Measurements from ENCODE around the gene RET.

Gene RET

DNA sequence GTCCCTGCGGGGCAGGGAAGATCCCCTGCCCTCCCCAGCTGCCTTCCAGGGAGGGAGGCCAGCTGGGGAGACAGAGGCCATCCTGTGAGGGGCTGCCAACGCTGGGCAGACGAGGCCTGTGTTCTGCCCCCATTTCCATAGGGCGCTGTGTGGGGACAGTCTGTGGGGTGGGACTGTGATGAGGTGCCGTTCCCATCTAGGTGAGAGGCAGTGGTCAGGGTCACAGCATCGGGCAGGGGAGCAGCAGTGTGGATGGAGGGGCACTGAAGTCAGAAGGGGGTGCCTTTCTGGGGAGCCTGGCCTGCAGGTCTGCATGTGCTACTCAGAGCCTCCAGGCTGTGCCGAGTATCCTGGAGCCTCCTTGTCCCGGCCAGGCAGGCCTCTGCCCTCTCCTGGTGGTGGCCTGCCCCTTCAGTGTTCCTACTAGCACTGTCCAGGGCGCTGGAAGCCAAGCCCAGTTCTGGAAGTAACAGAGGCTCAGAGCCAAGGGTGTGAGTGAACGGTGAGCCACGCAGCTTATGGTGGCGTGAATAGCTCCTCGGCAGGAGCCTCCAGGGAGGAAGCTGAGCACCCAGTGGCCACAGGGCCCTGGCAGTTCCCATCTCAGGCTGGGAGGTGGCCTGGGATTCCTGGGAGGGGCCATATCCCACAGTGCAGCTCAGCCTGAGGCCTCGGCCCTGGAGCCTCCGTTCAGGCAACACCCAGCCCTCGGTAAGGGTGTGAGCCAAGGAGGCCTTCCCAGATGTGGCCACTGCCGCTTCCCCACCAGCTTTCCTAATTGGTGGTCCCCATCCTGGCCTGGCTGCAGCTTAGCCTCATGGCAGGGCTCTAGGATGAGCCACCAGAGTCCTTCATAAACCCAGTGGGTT, 38.1 kb downstream of the RET start:
- Histone ChIP-seq H3K36me3 (ENCODE audit: insufficient read depth, insufficient read length, low read length) (no peaks in the 10 kb centered on the region), H3K9ac (ENCODE audit: insufficient read length, low read depth) (no peak overlapping the region), H3K9me3 (ENCODE audit: insufficient read depth, low read length) (no peaks in the 10 kb centered on the region), H3K4me1 (ENCODE audit: insufficient read depth, insufficient read length) (peaks cover 10% of the 10 kb centered on the region), H3K4me3 (ENCODE audit: insufficient read length, low read depth) (no peak overlapping the region), H3K27me3 (ENCODE audit: insufficient read depth, insufficient read length) (no peaks in the 10 kb centered on the region)
- DNase-seq (ENCODE audit: low read depth, low spot score), result no peak
- TF ChIP-seq SUZ12 (IDR thresholded peaks at IDR 0.05; ENCODE audit: extremely low read depth, insufficient read depth, insufficient read length) (no peak), YY1 (IDR thresholded peaks at IDR 0.05; ENCODE audit: insufficient read depth, insufficient read length) (no peak), ZNF274 (IDR thresholded peaks at IDR 0.05; ENCODE audit: low read depth, low read length) (no peak)

DNA sequence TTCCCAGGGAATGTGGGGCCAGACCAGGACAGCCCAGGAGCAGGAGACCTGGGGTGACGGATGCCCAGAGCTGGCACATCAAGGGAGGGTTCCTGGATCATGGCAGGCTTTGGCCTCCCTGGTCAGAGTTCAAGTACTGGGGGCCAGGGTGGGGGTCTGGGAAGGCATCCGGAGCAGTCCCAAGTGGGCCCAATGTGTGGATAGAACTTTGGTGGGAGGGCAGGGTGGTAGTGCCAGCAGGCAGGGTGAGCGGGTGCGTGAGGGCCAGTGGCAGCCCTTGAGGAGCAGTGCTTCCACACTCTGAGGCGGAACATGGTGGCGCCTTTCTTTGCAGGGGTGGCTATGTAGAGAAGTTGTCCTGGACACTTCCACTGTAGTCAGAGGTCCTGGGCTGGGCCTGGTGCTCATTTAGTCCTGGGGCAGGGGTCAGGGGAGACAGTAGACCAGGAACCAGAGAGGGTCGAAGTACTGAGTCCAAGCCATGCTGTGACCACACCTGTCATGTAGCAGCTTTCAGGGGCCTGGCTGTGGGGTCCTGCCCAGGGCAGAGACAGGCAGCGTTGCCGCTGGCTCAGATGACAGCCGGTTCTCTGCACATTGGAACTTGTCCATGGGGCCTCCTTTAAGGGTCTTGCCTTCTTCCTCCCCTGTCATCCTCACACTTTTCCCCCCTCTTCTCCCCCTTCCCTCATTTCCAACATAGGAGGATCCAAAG, 39.2 kb downstream of the RET start:
- H3K4me1 ChIP-seq (ENCODE audit: insufficient read depth, insufficient read length), result peaks cover 3% of the 10 kb centered on the region
- TF ChIP-seq SUZ12 (IDR thresholded peaks at IDR 0.05; ENCODE audit: extremely low read depth, insufficient read depth, insufficient read length) (no peak), YY1 (IDR thresholded peaks at IDR 0.05; ENCODE audit: insufficient read depth, insufficient read length) (no peak)
- H3K36me3 ChIP-seq (ENCODE audit: insufficient read depth, insufficient read length, low read length), result no peaks in the 10 kb centered on the region
- DNase-seq (ENCODE audit: low read depth, low spot score), result no peak
- no peak overlapping the region for H3K4me3 ChIP-seq (ENCODE audit: insufficient read length, low read depth)
- no peaks in the 10 kb centered on the region for H3K27me3 ChIP-seq (ENCODE audit: insufficient read depth, insufficient read length)
- no peaks in the 10 kb centered on the region for H3K9me3 ChIP-seq (ENCODE audit: insufficient read depth, low read length)
- no peak overlapping the region for H3K9ac ChIP-seq (ENCODE audit: insufficient read length, low read depth)

DNA sequence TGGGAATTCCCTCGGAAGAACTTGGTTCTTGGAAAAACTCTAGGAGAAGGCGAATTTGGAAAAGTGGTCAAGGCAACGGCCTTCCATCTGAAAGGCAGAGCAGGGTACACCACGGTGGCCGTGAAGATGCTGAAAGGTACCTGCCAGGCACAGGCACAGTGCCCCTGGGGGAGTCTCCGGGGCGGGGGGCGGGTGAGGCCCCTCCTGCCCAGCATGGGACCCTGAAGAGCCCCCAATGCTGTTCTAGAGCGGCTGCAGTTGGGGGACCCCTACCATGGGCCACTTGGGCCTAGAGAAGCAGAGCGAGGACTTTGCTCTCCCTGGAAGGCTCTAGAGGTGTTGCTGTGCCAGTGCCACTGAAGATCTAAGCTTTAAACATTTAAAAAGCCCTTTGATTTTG, 39.7 kb downstream of the RET start:
- Histone ChIP-seq H3K9me3 (ENCODE audit: insufficient read depth, low read length) (no peaks in the 10 kb centered on the region), H3K36me3 (ENCODE audit: insufficient read depth, insufficient read length, low read length) (no peaks in the 10 kb centered on the region), H3K4me3 (ENCODE audit: insufficient read length, low read depth) (no peak overlapping the region), H3K9ac (ENCODE audit: insufficient read length, low read depth) (no peak overlapping the region), H3K4me1 (ENCODE audit: insufficient read depth, insufficient read length) (no peaks in the 10 kb centered on the region), H3K27me3 (ENCODE audit: insufficient read depth, insufficient read length) (no peaks in the 10 kb centered on the region)
- TF ChIP-seq SUZ12 (IDR thresholded peaks at IDR 0.05; ENCODE audit: extremely low read depth, insufficient read depth, insufficient read length), result no peak
- TF ChIP-seq YY1 (IDR thresholded peaks at IDR 0.05; ENCODE audit: insufficient read depth, insufficient read length), result no peak
- TF ChIP-seq ZNF274 (IDR thresholded peaks at IDR 0.05; ENCODE audit: low read depth, low read length), result no peak
- DNase-seq (ENCODE audit: low read depth, low spot score), result no peak

DNA sequence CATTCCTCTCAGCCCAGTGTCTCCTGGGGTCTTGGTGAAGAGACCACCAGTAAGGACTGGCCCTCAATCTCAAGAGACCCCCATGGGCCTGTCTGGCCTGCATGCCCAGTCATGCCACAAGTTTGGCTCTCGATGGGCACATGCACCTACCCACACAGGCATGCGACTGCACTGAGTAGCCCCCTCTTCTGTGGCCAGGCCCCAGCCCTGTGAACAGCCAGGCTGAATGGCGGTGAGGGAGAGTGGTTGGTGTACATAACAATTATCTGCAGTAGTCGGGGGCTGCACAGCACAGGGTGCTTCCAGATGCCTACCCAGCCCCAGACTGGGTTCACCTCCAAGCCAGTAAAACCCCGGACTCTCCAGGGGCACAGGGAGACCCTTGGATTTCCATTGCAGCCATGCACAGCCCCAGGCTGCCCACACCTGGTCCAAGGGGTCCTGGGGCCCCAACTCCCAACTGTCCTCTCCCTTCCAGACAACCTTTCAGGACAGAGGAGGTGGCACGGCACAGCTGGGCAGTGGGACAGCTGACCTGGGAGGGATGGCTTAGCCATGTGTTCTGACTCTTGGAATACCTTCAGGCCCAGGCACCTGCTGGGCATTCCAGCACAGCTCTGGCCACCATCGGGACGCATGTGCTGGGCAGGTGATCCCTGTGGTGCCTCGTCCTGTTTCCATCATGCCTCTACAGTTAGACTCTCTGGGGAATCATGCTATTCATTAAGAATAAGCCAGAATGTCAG, 40.3 kb downstream of the RET start:
- Histone ChIP-seq H3K9ac (ENCODE audit: insufficient read length, low read depth) (no peak overlapping the region), H3K36me3 (ENCODE audit: insufficient read depth, insufficient read length, low read length) (no peaks in the 10 kb centered on the region), H3K27me3 (ENCODE audit: insufficient read depth, insufficient read length) (no peaks in the 10 kb centered on the region), H3K4me3 (ENCODE audit: insufficient read length, low read depth) (no peak overlapping the region), H3K9me3 (ENCODE audit: insufficient read depth, low read length) (no peaks in the 10 kb centered on the region), H3K4me1 (ENCODE audit: insufficient read depth, insufficient read length) (no peaks in the 10 kb centered on the region)
- TF ChIP-seq SUZ12 (IDR thresholded peaks at IDR 0.05; ENCODE audit: extremely low read depth, insufficient read depth, insufficient read length) (no peak), ZNF274 (IDR thresholded peaks at IDR 0.05; ENCODE audit: low read depth, low read length) (no peak), YY1 (IDR thresholded peaks at IDR 0.05; ENCODE audit: insufficient read depth, insufficient read length) (no peak)
- no peak for DNase-seq (ENCODE audit: low read depth, low spot score)

DNA sequence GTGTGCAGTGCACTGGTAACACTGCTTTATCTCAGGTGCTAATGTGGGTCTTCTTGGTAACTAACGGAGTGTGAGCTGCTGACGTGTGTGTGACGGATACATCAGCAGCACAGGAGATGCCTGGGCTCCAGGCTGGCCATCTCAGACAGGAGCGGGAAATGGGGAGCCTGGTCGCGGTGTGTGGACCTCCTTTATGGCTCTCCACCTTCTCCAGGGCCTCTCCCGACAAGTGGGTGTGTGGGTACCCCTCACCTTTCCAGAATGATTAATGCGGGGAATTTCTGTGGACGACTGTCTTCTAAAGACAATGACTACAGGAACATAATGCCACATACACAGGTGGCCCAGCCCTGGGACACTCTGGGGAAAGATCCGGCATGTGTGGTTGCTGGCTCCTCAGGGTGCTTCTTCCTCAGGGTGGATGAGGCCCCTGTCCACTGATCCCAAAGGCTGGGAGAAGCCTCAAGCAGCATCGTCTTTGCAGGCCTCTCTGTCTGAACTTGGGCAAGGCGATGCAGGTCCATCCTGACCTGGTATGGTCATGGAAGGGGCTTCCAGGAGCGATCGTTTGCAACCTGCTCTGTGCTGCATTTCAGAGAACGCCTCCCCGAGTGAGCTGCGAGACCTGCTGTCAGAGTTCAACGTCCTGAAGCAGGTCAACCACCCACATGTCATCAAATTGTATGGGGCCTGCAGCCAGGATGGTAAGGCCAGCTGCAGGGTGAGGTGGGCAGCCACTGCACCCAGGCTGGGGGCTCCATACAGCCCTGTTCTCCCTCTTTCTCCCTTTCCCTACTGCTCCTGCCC, 41.1 kb downstream of the RET start:
- TF ChIP-seq SUZ12 (IDR thresholded peaks at IDR 0.05; ENCODE audit: extremely low read depth, insufficient read depth, insufficient read length) (no peak), YY1 (IDR thresholded peaks at IDR 0.05; ENCODE audit: insufficient read depth, insufficient read length) (no peak), ZNF274 (IDR thresholded peaks at IDR 0.05; ENCODE audit: low read depth, low read length) (no peak)
- H3K27me3 ChIP-seq (ENCODE audit: insufficient read depth, insufficient read length), result no peaks in the 10 kb centered on the region
- peaks cover 5% of the 10 kb centered on the region for H3K36me3 ChIP-seq (ENCODE audit: insufficient read depth, insufficient read length, low read length)
- no peaks in the 10 kb centered on the region for H3K4me1 ChIP-seq (ENCODE audit: insufficient read depth, insufficient read length)
- no peaks in the 10 kb centered on the region for H3K9me3 ChIP-seq (ENCODE audit: insufficient read depth, low read length)
- H3K4me3 ChIP-seq (ENCODE audit: insufficient read length, low read depth), result no peak overlapping the region
- no peak overlapping the region for H3K9ac ChIP-seq (ENCODE audit: insufficient read length, low read depth)
- DNase-seq (ENCODE audit: low read depth, low spot score), result no peak

DNA sequence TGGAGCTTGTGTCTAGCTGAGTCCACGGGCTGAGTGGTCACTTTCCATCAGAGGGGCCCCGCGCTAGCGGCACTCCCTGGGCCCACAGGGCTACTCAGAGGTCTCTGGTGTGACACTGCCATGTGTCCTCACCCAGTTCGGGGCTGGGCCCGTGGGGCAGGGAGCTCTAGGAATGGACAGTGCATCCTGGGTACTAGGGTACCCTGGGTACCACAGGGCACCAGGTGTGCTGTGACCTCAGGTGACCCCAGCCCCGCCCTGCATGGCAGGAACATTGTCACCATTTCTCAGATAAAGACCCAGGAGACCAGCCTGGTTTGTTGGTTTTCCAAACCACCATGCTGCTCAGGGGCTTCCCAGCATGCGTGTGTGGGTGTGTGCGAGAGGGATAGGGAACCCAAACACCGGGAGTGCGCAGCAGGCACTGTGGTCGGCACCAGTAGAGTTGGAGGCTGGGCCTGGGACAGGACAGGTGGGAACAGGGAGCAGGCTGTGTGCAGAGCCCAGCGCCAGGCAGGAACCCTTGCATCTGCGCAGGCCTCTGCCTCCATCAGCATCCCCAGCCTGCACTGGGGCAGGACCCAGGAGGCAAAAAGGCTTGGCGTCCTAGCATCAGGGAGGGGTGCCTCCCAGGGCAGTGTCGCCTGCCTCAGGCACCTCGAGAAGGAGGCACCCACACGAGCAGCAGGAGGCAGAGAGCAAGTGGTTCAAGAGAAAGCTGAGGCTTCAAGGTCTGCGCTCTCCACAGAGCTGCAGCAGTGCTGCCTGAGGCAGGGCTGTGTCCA, 42.0 kb downstream of the RET start:
- DNase-seq (ENCODE audit: low read depth, low spot score), result no peak
- Histone ChIP-seq H3K9me3 (ENCODE audit: insufficient read depth, low read length) (no peaks in the 10 kb centered on the region), H3K27me3 (ENCODE audit: insufficient read depth, insufficient read length) (no peaks in the 10 kb centered on the region), H3K4me1 (ENCODE audit: insufficient read depth, insufficient read length) (peaks cover 2% of the 10 kb centered on the region), H3K4me3 (ENCODE audit: insufficient read length, low read depth) (no peak overlapping the region), H3K36me3 (ENCODE audit: insufficient read depth, insufficient read length, low read length) (peaks cover 5% of the 10 kb centered on the region), H3K9ac (ENCODE audit: insufficient read length, low read depth) (no peak overlapping the region)
- no peak for TF ChIP-seq SUZ12 (IDR thresholded peaks at IDR 0.05; ENCODE audit: extremely low read depth, insufficient read depth, insufficient read length)
- TF ChIP-seq ZNF274 (IDR thresholded peaks at IDR 0.05; ENCODE audit: low read depth, low read length), result no peak
- TF ChIP-seq YY1 (IDR thresholded peaks at IDR 0.05; ENCODE audit: insufficient read depth, insufficient read length), result no peak
